ENCODE measurements around the gene RAD51B.
"Not testable (repeated sequence)": the region's sequence is repeated elsewhere in the genome, so short reads cannot be mapped to it uniquely, and the experiment has no call there.

Gene RAD51B

DNA sequence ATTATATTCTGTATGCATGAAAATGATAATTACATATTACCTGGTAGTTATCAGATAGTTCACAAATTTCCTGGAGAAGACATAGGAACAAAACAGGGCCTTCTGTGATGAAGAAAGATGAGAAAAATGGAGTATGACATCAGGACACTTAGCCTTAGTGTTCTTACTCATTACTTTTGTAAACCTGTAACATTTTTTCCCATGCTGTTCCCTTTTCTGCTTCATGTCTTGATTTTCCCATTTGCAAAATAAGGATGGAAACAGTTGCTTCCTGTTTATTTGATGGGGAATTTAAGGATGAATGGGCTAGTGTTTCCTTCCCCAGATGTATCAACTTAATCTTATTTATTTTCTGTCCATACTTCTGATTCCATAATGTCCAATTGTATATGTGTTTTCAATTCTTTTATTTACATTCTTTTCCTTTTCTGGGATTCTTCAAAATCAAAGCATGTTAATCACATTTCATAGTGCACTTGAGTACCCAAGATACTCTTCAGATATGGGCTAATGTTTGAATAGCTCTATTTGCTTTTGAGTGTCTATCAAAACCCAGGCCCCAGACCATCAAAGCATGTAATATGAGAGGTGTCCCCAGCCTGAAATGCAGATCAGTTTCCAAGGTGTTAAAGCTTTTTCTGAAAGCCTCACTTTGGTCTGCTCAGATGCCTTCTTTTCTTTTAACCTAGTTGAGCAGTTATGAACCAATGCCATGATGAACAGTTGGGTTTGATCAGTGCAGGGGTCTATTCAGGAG lies 260.5 kb downstream of the RAD51B start:
- no peak for DNase-seq (ENCODE audit: low read depth)

DNA sequence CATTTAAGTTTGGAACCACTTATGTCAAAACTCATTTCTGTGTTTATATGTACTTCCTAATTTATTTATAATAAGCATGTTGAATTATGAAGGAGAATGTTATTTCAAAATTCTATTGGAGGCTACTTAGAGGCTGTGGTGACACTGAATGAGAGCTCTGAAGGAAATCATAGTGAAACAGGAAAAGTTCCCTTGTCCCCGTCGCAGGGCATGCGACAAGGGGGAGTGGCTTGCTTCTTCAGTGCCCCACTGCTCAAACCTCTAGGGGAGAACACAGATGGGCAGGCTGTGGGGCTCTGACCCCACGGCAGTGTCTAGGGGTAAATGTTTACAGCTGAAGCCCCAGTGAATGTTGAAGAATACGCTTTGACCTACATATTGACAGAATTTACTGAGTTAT lies 261.9 kb downstream of the RAD51B start:
- DNase-seq (ENCODE audit: low read depth) = no peak

DNA sequence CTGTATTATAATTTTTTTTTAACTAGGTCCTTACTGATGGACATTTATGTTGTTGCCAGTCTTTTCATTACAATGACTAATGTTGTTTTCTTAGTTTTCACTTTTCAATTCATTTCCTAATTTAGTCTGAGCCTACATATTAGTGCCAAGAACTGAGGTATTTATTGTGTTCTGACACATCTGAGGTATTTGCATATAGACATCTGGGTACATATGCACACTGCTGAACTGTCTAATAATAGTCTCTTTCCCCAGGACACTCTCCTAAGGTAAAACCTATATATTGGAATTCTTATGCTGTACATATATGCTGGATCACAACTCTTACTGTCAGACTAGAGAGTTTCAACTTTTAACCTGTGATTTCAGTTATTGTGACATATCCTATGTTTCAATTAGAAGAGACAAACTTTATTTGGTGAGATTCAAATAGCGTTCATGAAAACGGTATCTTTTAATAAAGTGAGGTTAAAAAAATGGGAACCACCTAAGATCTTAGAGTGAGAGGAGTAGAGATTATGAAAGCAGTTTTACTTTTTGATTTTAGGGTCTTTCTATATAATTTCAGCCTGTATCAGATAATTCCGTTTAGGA lies 263.2 kb downstream of the RAD51B start:
- DNase-seq (ENCODE audit: low read depth) = no peak

DNA sequence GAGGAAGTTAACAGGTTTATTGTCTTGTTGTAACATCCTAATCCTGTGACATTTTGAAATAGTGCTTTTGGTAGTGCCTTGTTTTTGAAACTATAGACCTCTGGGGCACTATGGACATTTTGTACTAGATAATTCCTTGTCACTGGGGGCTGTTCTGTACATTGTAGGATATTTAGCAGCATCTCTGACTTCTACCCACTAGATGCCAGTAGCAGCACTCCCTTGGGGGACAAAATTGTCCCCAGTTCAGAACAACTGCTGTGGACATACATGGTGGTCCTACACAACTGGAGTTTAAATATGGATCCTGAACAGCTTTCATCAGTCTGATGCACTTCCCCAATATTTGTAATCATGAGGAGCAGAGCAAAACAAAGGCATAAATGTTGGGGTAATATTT lies 264.7 kb downstream of the RAD51B start:
- no peak for DNase-seq (ENCODE audit: low read depth)

DNA sequence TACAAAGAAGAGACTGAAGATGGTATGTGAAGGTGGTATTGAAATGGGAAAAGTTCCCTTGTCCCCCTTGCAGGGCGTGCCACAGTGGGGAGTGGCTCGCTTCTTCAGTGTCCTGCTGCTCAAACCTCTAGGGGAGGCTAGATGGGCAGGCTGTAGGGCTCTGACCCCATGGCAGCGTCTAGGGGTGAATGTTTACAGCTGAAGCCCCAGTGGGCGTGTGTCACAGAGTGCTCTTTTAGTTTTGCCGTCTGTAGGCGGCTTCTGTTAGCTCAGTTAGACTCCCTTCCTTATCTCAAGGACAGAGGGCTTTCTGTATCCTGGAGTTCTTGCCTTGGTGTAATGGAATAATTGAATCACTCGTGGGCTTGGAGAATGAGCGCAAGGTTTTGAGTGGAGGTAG lies 266.2 kb downstream of the RAD51B start:
- no peak for DNase-seq (ENCODE audit: low read depth)

DNA sequence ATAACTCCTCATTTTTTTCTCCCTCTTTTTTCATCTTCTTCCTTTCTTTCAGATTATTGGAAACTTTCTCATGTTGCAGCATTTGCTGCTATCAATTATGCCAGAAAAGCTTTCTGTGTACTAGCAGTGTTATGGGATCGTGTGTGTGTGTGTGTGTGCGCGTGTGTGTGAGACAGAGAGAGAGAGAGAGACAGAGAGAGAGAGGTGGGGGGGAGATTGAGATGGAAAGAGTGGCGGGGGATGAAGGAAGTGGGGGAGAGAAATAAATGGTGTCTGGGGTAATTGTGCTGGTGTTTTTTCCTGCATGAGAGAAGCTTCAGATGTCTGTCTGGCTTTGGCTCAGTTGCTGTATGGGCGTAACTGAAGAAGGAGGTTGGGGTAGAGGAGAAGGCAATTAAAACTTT lies 268.9 kb downstream of the RAD51B start:
- DNase-seq (ENCODE audit: low read depth) = no peak

DNA sequence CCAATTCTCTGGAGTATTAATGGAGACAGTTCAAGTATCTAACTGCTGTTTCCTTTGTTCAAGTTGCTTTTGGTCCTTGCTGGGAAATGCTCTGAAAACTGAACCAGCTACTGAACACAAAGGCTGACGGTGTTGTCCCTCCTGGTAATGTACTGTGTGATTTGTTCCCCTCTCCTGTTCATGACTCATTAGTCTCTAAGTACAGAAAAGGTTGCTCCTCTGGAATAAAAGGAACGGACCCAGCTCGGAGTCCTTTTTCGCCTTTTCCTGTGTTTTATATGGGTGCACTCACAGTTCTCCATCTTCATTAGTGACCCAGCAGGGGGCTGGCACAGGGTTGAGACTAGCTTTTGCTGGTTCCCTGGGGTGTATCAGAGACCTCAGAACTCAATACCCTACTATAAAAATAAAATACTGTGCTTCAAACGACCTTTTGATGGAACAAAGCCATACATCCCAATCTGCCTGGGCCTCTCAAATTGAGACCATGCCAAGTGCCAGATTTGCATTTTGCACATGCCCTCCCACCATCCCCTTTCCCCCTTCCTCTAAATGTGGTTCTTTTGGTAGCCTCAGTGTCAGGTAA lies 269.7 kb downstream of the RAD51B start:
- no peak for DNase-seq (ENCODE audit: low read depth)

DNA sequence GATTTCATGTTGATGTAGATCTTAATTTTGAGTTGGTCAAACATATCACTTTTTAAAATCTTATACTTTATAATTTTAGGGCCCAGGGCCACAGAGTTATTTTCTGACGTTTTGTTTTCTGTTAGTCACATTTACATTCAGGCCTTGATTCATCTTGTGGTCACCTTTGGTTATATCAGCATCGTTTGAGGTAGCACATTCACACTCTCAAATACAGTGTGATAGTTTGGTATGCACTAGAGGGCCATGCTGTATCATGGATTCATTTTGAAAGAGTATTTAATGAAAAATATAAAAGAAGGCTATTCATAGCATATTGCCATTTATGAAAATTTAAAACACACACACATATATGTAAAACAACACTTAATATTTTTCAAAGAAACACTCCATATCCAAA lies 274.6 kb downstream of the RAD51B start:
- DNase-seq (ENCODE audit: low read depth) = no peak

DNA sequence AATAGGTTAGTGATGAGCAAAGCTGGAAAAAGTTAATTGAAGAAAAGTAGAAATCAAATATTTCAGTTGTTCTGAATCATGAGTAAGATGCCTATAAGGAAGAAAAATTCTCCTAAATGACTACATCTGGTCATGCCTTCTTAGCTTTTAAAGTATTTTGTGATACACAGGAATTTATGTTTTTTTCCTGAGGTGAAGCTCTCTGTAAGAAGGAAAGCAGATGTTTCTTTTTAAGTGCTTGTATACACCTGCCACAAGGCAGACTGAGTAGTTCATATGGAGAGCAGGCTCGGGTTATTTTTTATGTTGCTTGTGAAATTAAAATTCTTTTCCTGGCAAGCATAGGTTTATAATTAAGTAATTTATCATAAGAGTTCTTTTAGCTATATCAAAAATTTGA lies 275.2 kb downstream of the RAD51B start:
- DNase-seq (ENCODE audit: low read depth) = no peak

DNA sequence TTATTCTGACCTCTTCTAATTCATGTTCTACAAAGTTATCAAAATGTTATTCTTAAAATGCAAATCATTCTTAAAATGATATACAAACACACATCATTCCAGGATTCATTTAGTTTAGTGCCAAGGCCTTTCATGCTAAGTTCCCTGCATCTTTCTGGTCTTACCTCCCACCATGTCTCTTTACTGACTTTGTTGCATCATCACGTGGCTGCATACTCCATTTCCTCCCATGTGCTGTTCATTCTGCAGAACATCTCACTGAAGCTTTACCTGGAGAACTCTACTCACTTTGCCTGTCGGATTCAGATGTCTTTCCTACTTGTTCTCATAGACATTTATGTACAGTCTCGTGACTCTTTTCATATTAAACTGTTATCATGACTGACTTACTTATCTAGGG lies 278.1 kb downstream of the RAD51B start:
- DNase-seq (ENCODE audit: low read depth) = no peak

DNA sequence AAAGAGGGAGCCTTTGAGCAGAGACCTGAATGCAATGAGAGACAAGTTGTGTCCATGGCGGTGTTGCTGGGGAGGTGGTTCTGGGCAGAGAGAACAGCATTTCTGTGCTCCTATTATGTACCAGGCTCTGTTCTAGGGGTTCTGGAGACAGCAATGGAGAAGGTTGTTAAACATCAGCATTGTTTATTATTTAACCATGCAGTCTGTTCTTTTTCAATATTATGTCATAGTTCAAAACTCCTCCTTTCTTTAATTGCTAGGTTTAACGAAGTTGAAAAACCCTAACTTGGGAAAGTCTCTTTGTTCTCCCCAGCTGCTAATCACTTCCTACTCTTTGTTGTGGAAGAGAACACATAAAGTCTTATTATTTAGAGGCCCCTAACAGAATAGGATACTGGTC lies 279.3 kb downstream of the RAD51B start:
- no peak for DNase-seq (ENCODE audit: low read depth)

DNA sequence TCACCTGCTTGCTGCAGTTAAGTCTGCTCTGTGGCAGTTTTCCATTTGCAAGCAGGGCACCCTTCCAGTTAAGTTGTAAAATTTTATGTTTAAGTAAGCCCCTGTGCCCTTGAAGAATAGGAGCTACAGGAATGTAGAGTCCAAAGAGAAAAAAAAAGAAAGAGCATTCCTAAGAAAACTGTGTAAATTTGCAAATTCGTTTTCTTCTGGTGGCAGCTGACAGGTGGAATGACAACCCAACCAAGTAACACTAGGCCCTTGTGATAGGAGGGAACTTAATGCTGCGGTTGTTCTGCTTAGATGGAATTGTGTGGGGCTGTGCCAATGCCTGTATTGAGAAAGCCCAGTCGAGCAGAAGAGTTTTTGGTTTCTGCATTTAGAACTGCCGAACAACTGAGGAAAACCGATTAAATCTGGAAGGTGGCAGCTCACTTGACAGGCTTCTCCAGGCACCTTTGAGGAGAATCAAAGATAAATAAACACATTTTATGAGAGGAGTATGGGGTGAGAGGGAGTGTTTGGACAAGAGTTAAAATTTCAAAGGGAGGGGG lies 280.0 kb downstream of the RAD51B start:
- DNase-seq (ENCODE audit: low read depth) = no peak

DNA sequence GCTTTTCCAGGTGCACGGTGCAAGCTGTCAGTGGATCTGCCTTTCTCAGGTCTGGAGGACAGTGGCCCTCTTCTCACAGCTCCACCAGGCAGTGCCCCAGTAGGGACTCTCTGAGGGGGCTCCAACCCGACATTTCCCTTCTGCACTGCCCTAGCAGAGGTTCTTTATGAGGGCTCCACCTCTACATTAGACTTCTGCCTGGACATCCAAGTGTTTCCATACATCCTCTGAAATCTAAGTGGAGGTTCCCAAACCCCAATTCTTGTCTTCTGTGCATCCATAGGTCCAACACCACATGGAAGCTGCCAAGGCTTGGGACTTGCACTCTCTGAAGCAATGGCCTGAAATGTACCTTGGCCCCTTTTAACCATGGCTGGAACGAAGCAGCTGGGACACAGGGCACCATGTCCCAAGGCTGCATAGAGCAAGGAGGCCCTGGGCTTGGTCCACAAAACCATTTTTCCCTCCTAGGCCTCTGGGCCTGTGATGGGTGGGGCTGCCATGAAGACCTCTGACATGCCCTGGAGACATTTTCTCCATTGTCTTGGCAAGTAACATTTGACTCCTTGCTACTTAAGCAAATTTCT lies 282.2 kb downstream of the RAD51B start:
- not testable (repeated sequence) for DNase-seq (ENCODE audit: low read depth)

DNA sequence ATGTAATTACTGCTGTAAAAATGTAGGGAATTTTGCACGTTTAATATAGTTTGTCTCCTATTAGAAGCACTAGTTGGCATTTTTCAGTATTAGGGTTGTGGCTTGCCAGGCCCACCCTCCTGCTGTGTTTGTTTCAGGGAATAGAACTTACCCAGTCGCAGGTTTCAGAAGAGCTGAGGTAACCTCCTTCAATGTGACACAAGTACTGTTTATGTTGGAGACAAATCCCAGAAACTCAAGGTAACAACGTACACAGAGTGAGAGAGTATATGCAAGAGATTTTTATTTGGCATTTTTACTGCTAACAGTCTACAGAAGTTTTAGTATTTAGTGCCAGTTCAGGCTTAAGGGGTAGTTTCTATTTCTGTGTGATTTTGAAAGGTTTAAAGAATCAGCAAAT lies 284.3 kb downstream of the RAD51B start:
- DNase-seq (ENCODE audit: low read depth) = no peak

DNA sequence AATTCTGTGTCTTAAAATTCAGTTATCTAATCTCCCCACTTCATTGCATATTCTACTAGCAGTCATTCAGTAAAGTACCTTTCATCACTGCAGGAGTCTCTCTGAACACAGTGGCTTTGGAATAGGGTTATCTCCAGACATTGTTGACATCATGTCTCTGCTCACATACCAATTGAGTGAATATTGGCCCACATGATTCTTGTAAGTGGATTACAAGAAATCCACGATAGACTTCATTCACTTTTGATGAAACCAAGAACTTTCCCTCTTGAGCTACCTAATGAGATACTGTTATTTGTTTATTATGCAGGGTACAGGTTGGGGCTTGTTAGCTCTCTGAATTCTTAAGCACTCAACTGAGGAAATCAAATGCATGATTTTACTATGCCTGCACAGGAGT lies 284.9 kb downstream of the RAD51B start:
- DNase-seq (ENCODE audit: low read depth) = no peak

DNA sequence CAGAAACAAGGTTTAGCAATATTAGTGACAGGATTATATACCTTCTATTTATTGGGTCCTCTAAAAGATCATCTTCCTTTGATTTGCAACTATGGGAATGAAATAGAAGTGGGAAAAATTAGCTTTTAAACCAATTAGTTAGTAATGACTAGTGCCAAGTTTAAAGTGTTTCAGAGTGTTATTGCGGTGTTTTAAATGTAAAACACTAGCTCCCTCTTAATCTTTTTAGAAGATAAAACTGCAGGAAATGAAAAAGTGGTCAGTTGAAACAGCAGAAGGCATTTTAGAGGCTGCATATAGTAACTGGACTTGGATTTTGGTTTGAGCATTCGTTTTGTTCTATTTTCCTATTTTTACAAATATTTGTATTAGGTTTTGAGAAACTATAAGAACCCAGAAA lies 286.2 kb downstream of the RAD51B start:
- no peak for DNase-seq (ENCODE audit: low read depth)

DNA sequence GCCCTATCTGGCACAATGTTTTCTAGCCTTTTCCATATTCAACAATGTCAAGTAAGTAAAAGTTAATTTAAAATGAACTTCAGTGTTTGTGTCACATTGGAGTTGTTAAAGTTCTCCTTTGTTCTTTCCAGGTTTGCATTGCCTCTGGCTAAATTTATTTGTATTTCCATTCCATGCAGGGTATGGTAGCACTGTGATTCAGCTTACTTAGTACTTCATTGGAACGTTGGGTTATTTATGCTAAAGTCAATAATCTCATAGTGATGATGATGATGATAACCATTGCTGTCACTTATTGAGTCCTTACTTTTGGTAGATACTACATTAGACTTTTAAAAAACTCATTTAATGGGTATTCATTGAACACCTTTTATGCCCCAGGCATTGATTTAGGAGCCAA lies 286.9 kb downstream of the RAD51B start:
- DNase-seq (ENCODE audit: low read depth) = no peak

DNA sequence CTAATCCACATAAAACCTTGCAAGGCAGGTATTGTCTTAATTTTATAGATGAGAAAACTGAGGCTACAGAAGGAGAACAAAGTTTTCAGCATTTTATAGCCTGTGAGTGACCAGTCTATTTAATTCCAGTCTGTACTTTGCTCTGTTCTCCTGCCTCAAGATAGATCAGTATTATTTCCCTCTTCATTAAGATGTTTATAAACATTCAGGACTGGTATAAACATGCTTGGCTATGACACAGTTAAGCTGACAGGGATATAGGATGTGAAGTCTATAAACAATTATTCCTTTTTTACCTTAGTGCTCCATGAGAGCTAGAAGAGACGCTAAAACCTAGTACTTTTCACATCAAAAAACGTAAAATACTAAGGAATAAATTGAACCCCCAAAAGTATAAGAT lies 287.3 kb downstream of the RAD51B start:
- no peak for DNase-seq (ENCODE audit: low read depth)

DNA sequence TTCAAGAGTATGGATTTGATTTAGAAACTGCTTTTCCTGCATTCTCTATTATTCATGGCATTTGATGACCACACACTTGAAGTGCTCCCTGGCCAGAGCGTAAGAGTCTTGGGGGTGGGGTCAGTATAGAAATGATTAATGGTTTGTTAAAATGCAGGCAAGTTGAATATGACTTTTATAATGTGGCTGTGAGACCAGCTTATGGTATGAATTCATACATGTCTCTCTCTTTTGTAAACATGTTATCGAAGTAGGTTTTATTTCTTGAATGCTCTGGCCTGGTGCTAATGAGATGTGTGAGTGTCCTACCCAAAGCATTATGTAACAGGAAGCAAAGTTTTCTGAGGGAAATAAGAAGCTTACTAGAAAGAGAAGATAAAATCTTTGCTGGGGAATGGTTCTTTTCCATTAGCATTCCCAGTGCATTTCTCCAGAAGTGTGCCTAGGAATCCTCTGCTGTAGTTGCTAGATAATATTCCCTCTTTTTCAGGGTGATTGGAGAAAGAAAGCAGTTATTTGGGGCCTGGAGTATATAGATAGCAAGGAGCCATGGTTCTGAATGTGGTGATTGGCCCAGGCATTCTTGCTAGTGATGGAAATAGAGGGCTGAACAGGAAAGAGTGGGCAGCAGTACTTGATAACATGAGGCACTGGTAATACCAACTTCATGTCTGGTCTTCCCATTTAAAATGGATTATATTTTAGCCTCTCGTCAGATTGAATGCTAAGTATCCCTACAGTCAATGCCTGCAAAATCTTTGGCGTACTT lies 289.7 kb downstream of the RAD51B start:
- no peak for DNase-seq (ENCODE audit: low read depth)

DNA sequence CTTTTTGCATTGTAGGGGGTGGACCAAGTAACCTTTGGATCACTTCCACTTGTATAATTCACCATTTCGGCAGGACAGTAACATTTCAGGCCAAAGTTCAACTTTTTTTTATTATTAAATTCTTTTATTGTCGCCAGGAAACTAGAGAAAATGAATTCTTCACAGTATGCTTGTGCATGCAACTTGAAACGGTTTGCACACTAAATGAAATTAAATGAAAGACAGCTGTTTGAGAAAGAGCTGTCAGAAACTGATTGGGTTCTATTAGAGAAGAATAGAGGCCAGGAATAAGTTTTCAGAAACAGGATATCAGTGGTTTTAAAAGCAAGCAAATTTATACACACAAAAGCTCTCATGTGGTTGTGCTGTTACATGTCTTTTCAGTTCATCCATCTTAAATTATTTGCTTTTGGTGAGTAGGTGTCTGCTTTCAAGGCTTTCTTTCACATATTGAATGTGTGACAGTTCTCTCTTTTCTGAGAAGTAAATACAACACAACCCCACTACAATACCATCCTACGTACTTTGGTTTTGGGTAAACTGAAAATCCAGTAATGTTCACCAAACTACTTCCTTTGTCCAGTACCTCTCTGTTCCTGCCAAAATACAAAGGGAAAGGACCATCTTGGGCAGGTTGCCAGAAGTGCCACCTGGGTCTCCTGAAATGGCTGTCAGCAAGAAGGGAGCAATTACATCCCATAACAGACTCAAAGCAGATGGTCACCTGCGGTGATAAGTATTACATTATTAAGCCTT lies 291.7 kb downstream of the RAD51B start:
- DNase-seq (ENCODE audit: low read depth) = no peak

DNA sequence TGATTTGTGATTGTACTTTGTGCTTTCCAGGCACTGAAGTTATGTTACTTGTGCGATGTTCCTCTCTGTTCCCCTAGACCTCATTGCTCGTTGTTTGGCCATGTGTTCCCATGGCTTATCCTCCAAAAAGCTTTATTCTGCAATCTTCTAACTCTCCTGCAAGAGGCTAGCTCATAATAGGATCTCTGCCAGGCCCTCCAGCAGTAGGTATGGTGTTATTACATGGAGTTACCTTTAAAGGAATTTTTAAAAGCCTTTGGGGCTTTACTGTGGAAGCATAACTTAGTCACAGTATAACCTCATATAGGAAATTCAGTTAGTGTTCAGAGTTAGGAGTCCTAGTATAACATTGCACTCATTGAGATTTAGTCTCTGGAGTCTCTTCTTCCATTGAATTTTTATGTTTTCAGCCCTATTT lies 292.3 kb downstream of the RAD51B start:
- no peak for DNase-seq (ENCODE audit: low read depth)

DNA sequence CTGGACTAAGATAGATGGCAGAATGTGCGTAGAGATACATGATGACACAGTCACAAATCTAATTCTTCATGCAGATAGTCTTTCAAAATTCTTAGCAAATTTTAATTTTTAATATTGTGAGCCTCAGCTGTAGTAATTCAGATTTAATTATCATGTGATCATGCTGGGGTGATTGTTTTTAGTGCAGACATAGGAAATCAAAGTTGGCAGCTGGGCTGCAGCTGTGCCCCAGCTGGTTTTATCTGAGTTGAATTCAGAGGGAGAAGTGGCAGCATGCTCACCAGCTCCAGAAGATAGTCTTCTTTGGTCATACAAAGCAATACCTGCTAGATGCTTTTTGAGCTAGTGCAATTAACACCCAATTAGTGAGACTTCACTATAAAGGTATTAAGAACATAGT lies 292.9 kb downstream of the RAD51B start:
- no peak for DNase-seq (ENCODE audit: low read depth)
